Left colon (tissue), 2 donors: Measurements from ENCODE around the gene CASQ1. TPM values are rescaled to one million over a fixed set of nuclear protein-coding genes. Genes with fewer than 3 reads are reported as not detected.

ENCODE experiments used
- ATAC-seq: fragments of 200-7000 bp; cut with Tn5 transposase; one replicate; pipeline ENCODE4 v1.9.1; 2020; ENCODE audit warnings: mild to moderate bottlenecking, moderate library complexity
- DNase-seq, 2 donors: peaks; one replicate each; pipeline ENCODE4 v3.0.0-alpha.2; 2020
- intact Hi-C, 2 donors: fragments of 100-400 bp; cut with DNase I in 1 of 2; cut with micrococcal nuclease in 1 of 2; formaldehyde crosslinking; loops; one replicate each; pipeline versions ENCODE4 v1.11.2 to v1.14.0; 2022; cut with DNase I, micrococcal nuclease
- total RNA-seq, 2 donors: library from RNA; stranded (reverse); fragmentation: NEBNext Ultra II Directional; extraction: Animal tissue kit (Norgen Biotek cat#: 25700); gene quantifications; one replicate each; pipeline ENCODE4 v1.2.1, GENCODE V29; 2021
- donor health status: DM: no; HTN: no; CAD: no.
- donor health status: DM: yes; HTN: yes; CAD: no.

CASQ1 gene
- total RNA-seq, 2 donors from 2014 or later = 0.64 TPM; not detected in 1

GRCh38 chr1:160167056-160167455 is 23.3 kb upstream of the CASQ1 start:
- DNase-seq (no peak), ATAC-seq (no peak)
- intact Hi-C loops = no loop called here

GRCh38 chr1:160167580-160167979 is 22.8 kb upstream of the CASQ1 start:
- ATAC-seq (no peak), DNase-seq (no peak)
- intact Hi-C loops = no loop called here

- ATAC-seq (no peak), DNase-seq (no peak)
- intact Hi-C loops = no loop called here
These were observed 22.4 kb upstream of the CASQ1 start for GRCh38 chr1:160168016-160168415.

GRCh38 chr1:160168609-160169369 is 21.6 kb upstream of the CASQ1 start:
- DNase-seq (no peak), ATAC-seq (no peak)
- intact Hi-C loops = no loop called here

- ATAC-seq (no peak), DNase-seq (no peak)
- intact Hi-C loops = no loop called here
These were observed 20.6 kb upstream of the CASQ1 start for GRCh38 chr1:160169553-160170399.

DNA sequence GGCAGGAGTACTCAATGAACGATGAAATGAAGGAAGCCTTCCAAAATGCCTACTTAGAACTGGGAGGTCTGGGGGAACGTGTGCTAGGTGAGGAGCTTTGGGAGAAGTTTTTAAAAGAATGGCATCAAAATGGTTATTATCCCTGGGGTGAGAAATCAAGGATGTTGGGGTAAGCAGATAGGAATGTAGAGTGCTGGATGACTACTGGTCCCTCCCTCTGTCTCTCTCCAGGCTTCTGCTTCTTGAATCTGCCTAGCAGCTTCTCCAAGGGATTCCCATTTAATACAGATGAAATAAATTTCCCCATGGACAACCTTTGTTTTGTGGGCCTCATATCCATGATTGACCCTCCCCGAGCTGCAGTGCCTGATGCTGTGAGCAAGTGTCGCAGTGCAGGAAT is 19.0 kb upstream of the CASQ1 start:
- ATAC-seq (no peak), DNase-seq (no peak)
- intact Hi-C loops = no loop called here

DNA sequence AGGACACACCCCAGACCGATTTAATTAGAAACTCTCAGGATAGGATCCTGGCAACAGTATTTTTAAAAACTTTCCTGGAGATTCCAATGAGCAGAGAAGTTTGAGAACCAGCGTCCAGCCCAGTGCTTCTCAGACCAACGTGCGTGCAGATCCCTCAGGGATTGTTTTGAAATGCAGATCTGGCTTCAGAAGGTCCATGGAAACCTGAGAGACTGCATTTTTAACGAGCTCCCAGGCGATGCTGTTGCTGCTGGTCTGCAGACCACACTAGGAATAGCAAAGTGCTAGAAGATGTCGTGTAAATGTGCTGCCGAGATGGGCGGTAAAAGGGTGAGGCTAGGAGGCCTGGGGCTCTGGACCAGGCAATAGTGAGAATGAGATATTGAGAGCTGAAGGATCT is 18.4 kb upstream of the CASQ1 start:
- intact Hi-C loops = no loop called here
- no peak for DNase-seq
- no peak for ATAC-seq

GRCh38 chr1:160177231-160177630 is 13.1 kb upstream of the CASQ1 start:
- ATAC-seq = no peak
- no peak for DNase-seq
- intact Hi-C loops = no loop called here

GRCh38 chr1:160177667-160178066 is 12.7 kb upstream of the CASQ1 start:
- ATAC-seq (no peak), DNase-seq (no peak)
- intact Hi-C loops = no loop called here

GRCh38 chr1:160178731-160179130 is 11.6 kb upstream of the CASQ1 start:
- DNase-seq (no peak), ATAC-seq (no peak)
- intact Hi-C loops = no loop called here

GRCh38 chr1:160179336-160179735 is 11.0 kb upstream of the CASQ1 start:
- intact Hi-C loops = no loop called here
- ATAC-seq (no peak), DNase-seq (no peak)

DNA sequence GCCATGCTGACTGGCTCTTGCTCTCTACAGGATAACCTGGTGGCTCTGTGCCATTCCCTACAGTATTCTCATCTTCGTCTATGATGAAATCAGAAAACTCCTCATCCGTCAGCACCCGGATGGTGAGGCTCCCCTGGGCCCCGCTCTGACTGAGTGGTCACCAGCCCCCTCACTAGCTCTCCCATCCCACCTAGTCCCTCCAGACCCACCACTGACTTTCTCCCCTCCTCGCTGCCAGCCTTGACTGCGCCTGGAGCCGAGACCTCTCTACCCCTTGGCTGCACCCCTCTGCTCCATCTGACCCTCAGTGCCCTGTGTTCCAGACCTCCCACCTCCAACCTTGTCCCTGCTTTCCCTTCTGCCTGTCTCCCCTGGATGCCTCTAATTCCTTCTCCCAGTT is 4.1 kb upstream of the CASQ1 start:
- intact Hi-C loops = no loop called here
- DNase-seq = no peak
- no peak for ATAC-seq

DNA sequence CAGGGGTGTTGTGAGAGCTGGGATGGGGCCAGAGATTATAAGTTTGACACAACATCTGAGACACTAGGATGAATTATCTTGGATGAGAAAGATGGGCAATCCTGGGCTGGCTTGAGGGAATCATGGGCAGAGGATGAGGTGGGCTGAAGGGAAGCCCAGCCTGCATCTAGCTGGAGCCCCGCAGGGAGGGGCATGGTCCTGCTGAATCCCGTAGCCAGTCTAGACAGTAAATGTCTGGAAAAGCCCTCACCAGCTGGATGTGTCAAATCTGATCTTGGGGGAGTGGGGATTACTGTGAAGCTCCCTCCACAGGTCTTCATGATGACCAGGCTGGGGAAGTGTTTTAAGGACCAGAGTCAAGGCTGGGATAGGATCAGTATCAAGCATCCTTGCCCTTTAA is 3.6 kb upstream of the CASQ1 start:
- intact Hi-C loops = no loop called here
- no peak for DNase-seq
- no peak for ATAC-seq

GRCh38 chr1:160187407-160187806 is 3.0 kb upstream of the CASQ1 start:
- intact Hi-C loops = no loop called here
- ATAC-seq = no peak
- no peak for DNase-seq

DNA sequence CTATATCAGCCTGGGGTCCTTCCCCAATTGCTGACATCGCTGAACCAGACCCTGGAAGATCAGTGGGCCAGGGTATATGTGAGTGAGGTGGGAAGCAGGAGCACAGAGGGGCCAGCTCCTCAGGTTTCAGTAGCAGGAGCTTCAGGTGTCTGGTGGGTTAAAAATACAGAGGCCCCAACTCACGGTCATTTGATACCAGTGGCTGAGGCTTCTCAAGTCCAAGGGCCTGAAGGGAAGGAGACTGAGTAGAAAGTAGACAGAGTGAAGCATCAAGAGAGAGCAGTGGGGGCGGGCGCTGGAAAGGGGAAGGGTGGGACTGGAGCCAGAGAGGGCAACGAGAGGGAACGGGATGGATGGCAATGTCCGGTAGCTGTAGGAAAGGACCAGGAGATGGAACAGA is 2.0 kb upstream of the CASQ1 start:
- intact Hi-C loops = no loop called here
- no peak for DNase-seq
- ATAC-seq = no peak

GRCh38 chr1:160191756-160192155 is 1.4 kb downstream of the CASQ1 start:
- DNase-seq (no peak), ATAC-seq (no peak)
- intact Hi-C loops = loop anchor here in 1 of 2 donors (2.0 to 5.0 kb wide), 2 partner anchors 27 to 101 kb away; no protein-coding TSS in a partner anchor

DNA sequence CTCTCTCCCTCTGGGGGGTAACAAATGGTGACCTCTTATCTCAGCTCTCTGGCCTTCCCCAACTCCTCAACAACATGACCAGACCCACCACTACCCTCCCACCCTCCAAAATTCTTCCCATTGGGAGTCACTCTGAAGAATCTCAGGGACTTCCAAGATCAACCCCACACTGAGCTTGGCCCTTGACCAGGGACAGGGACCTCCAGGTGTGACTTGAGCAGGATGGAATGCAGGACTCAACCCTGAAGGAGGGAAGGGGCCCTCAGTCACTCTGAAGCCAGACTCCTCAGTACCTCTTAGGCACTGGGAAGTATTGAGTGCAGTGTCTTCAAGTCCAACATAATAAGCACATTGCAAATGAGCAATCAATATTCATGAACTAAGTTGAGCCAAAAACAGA is 1.9 kb downstream of the CASQ1 start:
- intact Hi-C loops = loop anchor here in 1 of 2 donors (2.0 to 5.0 kb wide), 2 partner anchors 27 to 100 kb away; no protein-coding TSS in a partner anchor

GRCh38 chr1:160193091-160193819 is 2.9 kb downstream of the CASQ1 start:
- intact Hi-C loops = loop anchor here in 1 of 2 donors (2.0 to 5.0 kb wide), 2 partner anchors 26 to 99 kb away; no protein-coding TSS in a partner anchor
- DNase-seq = peak; percentile 62 to 85
- peak; percentile 92 for ATAC-seq

More for the DNA sequence above, 1.9 kb downstream of the CASQ1 start:
- DNase-seq (no peak), ATAC-seq (no peak)
